Trophoblast cell (in vitro differentiated cells and primary cell): ENCODE results near the gene GNG12.

Source experiments
- DNase-seq, 2 donors: peaks; one replicate each; pipeline ENCODE4 v3.0.0-alpha.2; 2016
- H2AFZ ChIP-seq: 2 replicates; pipeline ENCODE4 v1.6.1; 2013; ENCODE audit warnings: low read length, moderate library complexity, mild to moderate bottlenecking; ENCODE audit not compliant: insufficient read depth, poor library complexity
- H2AK5ac ChIP-seq: 2 replicates; pipeline ENCODE4 v1.6.1; 2013; ENCODE audit warnings: mild to moderate bottlenecking, low read length
- H2BK120ac ChIP-seq: 2 replicates; pipeline ENCODE4 v1.6.1; 2013; ENCODE audit warnings: low read length, mild to moderate bottlenecking, moderate library complexity; ENCODE audit not compliant: insufficient read depth, poor library complexity
- H2BK12ac ChIP-seq: 2 replicates; pipeline ENCODE4 v1.6.1; 2013; ENCODE audit warnings: mild to moderate bottlenecking, low read length, moderate library complexity
- H2BK5ac ChIP-seq: 2 replicates; pipeline ENCODE4 v1.6.1; 2013; ENCODE audit warnings: low read length, low read depth, moderate library complexity, mild to moderate bottlenecking; ENCODE audit not compliant: poor library complexity
- H3K14ac ChIP-seq: 2 replicates; pipeline ENCODE4 v1.6.1; 2013; ENCODE audit warnings: mild to moderate bottlenecking, low read length
- H3K18ac ChIP-seq: 2 replicates; pipeline ENCODE4 v1.6.1; 2013; ENCODE audit warnings: mild to moderate bottlenecking, low read length
- H3K23ac ChIP-seq: 2 replicates; pipeline ENCODE4 v1.6.1; 2013; ENCODE audit warnings: low read length
- H3K27ac ChIP-seq: 2 replicates; pipeline ENCODE4 v1.5.1; 2013; ENCODE audit warnings: low read depth, mild to moderate bottlenecking, inconsistent platforms, low read length, moderate library complexity
- H3K27me3 ChIP-seq: 2 replicates; pipeline ENCODE4 v1.6.1; 2013; ENCODE audit warnings: inconsistent platforms, mild to moderate bottlenecking, low read length, moderate library complexity; ENCODE audit not compliant: insufficient read depth
- H3K36me3 ChIP-seq, 2 experiments: 1 replicate in 1 of 2; 2 replicates in 1 of 2; pipeline ENCODE4 v1.6.1; 2013; ENCODE audit warnings: low read length in 2 of 2, mild to moderate bottlenecking in 2 of 2, moderate library complexity in 1 of 2; ENCODE audit not compliant: insufficient read depth in 2 of 2, control insufficient read depth in 1 of 2
- H3K4ac ChIP-seq: 2 replicates; pipeline ENCODE4 v1.6.1; 2013; ENCODE audit warnings: low read depth, mild to moderate bottlenecking, low read length, moderate library complexity
- H3K4me1 ChIP-seq, 2 experiments: 1 replicate in 1 of 2; 2 replicates in 1 of 2; pipeline ENCODE4 v1.6.1; 2013; ENCODE audit warnings: low read length in 2 of 2, mild to moderate bottlenecking in 2 of 2, moderate library complexity in 1 of 2; ENCODE audit not compliant: insufficient read depth in 2 of 2, control insufficient read depth in 1 of 2
- H3K4me2 ChIP-seq: 2 replicates; pipeline ENCODE4 v1.6.1; 2013; ENCODE audit warnings: inconsistent platforms, mild to moderate bottlenecking, low read length, moderate library complexity
- H3K4me3 ChIP-seq: 2 replicates; pipeline ENCODE4 v1.5.1; 2013; ENCODE audit warnings: mild to moderate bottlenecking, low read depth, low read length, inconsistent platforms
- H3K79me1 ChIP-seq: one replicate; pipeline ENCODE4 v1.6.1; 2013; ENCODE audit warnings: low read length
- H3K79me2 ChIP-seq: 2 replicates; pipeline ENCODE4 v1.6.1; 2013; ENCODE audit warnings: low read length, mild to moderate bottlenecking; ENCODE audit not compliant: control insufficient read depth, insufficient read depth, poor library complexity
- H3K9ac ChIP-seq: 2 replicates; pipeline ENCODE4 v1.6.1; 2013; ENCODE audit warnings: mild to moderate bottlenecking, low read length
- H3K9me3 ChIP-seq: 2 replicates; pipeline ENCODE4 v1.6.1; 2013; ENCODE audit warnings: low read depth, mild to moderate bottlenecking, control low read depth, inconsistent platforms, low read length; ENCODE audit not compliant: insufficient read depth
- H4K12ac ChIP-seq: 2 replicates; pipeline ENCODE4 v1.6.1; 2013; ENCODE audit warnings: low read depth, mild to moderate bottlenecking, low read length, moderate library complexity
- H4K8ac ChIP-seq: 2 replicates; pipeline ENCODE4 v1.6.1; 2013; ENCODE audit warnings: low read depth, mild to moderate bottlenecking, low read length, moderate library complexity
- H4K91ac ChIP-seq: one replicate; pipeline ENCODE4 v1.6.1; 2013; ENCODE audit warnings: low read depth, mild to moderate bottlenecking, low read length, moderate library complexity
- WGBS: extraction: QIAGEN DNeasy Blood & Tissue Kit; methylation state at CpG from one replicate; pipeline ENCODE4 v1.1.7; 2013; ENCODE audit warnings: missing lambda C conversion rate; ENCODE audit not compliant: insufficient read length, insufficient coverage; ENCODE audit errors: extremely low coverage; 5-methylcytosine and 5-hydroxymethylcytosine counted together

Gene GNG12

DNA sequence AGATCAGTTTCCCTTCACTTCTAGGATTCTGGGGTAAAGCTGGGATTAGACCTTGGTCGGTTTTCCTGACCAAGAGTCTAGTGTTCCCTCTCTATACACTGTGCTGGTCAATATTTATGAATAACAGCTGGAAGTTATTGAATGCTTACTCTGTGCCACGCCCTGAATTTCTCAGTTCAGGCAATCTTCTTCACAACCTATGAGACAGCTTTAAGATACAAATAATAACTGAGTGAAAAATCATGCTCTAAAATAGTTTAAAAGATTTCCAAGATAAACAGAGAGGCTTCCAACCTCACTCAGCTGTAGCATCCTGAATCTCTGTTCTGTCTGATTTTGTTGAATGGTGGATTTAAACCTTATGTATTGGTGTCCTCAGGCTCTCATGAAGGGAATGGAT lies 72.2 kb downstream of the GNG12 start:
- Histone ChIP-seq H3K79me2 (no peaks in the 10 kb centered on the region), H4K12ac (no peak overlapping the region), H2BK120ac (no peak overlapping the region), H3K9me3 (no peaks in the 10 kb centered on the region), H3K4me1 (peaks cover 6 to 7% of the 10 kb centered on the region in 2 experiments), H3K14ac (no peak overlapping the region), H3K4me3 (no peak overlapping the region), H4K8ac (no peak overlapping the region), H3K27ac (no peak overlapping the region), H3K4ac (no peak overlapping the region), H3K23ac (no peak overlapping the region), H3K9ac (no peak overlapping the region), H2AFZ (no peak overlapping the region), H3K36me3 (peaks cover 0 to 4% of the 10 kb centered on the region in 2 experiments), H2AK5ac (no peak overlapping the region), H4K91ac (no peak overlapping the region), H2BK5ac (no peak overlapping the region), H3K4me2 (no peak overlapping the region), H3K18ac (no peak overlapping the region), H2BK12ac (no peak overlapping the region), H3K79me1 (peaks cover 5% of the 10 kb centered on the region), H3K27me3 (no peaks in the 10 kb centered on the region)
- no peak for DNase-seq
- no CpG with 5 or more reads among the region's 2 CpGs for WGBS

GRCh38 chr1:67760030-67760821 lies 73.0 kb downstream of the GNG12 start:
- Histone ChIP-seq H2BK12ac (peak overlapping the region; percentile 55), H3K23ac (no peak overlapping the region), H3K79me2 (no peaks in the 10 kb centered on the region), H2AFZ (no peak overlapping the region), H3K4me3 (no peak overlapping the region), H3K4me1 (peaks cover 6 to 7% of the 10 kb centered on the region in 2 experiments), H2AK5ac (no peak overlapping the region), H3K27me3 (no peaks in the 10 kb centered on the region), H3K36me3 (peaks cover 0 to 4% of the 10 kb centered on the region in 2 experiments), H3K9ac (no peak overlapping the region), H2BK5ac (no peak overlapping the region), H3K14ac (no peak overlapping the region), H3K9me3 (no peaks in the 10 kb centered on the region), H4K91ac (no peak overlapping the region), H4K8ac (no peak overlapping the region), H3K27ac (peak overlapping the region; percentile 46), H3K79me1 (peaks cover 5% of the 10 kb centered on the region), H3K18ac (no peak overlapping the region), H2BK120ac (no peak overlapping the region), H4K12ac (no peak overlapping the region), H3K4ac (no peak overlapping the region), H3K4me2 (peak overlapping the region; percentile 2)
- WGBS = no CpG with 5 or more reads among the region's 14 CpGs
- DNase-seq = peak; percentile 44 to 75

DNA sequence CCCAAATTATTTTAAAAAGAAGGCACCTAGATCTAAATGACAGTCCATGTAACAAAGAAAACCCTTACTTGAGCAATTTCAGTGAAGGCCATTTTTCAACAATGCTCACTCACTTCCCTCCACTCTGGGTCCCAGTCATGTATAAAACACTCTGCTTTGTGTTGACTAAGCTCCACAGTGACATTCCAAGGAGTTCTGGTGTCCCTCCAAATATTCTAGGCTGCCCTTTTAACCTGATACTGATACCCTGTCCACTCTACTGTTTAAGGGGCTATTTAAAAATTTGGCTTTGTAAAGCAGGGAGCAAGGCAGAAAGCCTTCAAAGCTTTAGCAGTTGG lies 73.6 kb downstream of the GNG12 start:
- peak overlapping the region; percentile 2 for H3K4me2 ChIP-seq
- no peak overlapping the region for H3K9ac ChIP-seq
- peak overlapping the region; percentile 55 for H2BK12ac ChIP-seq
- H3K4me3 ChIP-seq = no peak overlapping the region
- no peak overlapping the region for H3K4ac ChIP-seq
- no peaks in the 10 kb centered on the region for H3K9me3 ChIP-seq
- no peak overlapping the region for H3K23ac ChIP-seq
- peaks cover 6 to 7% of the 10 kb centered on the region in 2 experiments for H3K4me1 ChIP-seq
- H2AFZ ChIP-seq = no peak overlapping the region
- no peaks in the 10 kb centered on the region for H3K27me3 ChIP-seq
- H3K79me1 ChIP-seq = peaks cover 5% of the 10 kb centered on the region
- DNase-seq = peak in 1 of 2 donors; percentile 30
- H4K8ac ChIP-seq = no peak overlapping the region
- H3K36me3 ChIP-seq = peaks cover 0 to 4% of the 10 kb centered on the region in 2 experiments
- H2BK120ac ChIP-seq = no peak overlapping the region
- no peak overlapping the region for H4K12ac ChIP-seq
- H3K14ac ChIP-seq = no peak overlapping the region
- H3K27ac ChIP-seq = peak overlapping the region; percentile 46
- no peak overlapping the region for H3K18ac ChIP-seq
- H2AK5ac ChIP-seq = no peak overlapping the region
- no peaks in the 10 kb centered on the region for H3K79me2 ChIP-seq
- no peak overlapping the region for H4K91ac ChIP-seq
- H2BK5ac ChIP-seq = no peak overlapping the region

DNA sequence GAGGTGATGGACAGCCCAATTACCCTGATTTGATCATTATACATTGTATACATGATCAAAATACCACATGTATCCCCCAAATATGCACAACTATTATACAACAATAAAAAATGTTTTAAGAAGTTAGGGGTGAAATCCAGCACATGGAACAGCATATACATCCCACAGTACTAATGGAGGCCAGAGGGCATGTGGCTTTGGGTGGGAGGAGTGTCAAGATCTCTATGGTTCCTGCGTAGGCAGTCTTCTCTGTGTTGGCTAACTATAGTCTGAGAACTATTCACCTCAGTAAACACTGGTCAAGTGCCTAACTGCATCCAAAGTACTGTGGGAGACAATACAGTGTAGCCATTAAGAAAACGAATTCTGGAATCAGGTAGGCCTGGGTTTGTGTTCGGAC lies 74.2 kb downstream of the GNG12 start:
- Histone ChIP-seq H3K9ac (no peak overlapping the region), H2BK12ac (peak overlapping the region; percentile 81), H2BK5ac (no peak overlapping the region), H3K27me3 (no peaks in the 10 kb centered on the region), H3K4me3 (no peak overlapping the region), H3K14ac (peak overlapping the region; percentile 45), H3K27ac (peak overlapping the region; percentile 48), H3K79me1 (peaks cover 5% of the 10 kb centered on the region), H3K9me3 (no peaks in the 10 kb centered on the region), H2BK120ac (peak overlapping the region; percentile 25), H3K23ac (no peak overlapping the region), H2AFZ (no peak overlapping the region), H3K4ac (peak overlapping the region; percentile 21), H4K12ac (no peak overlapping the region), H4K91ac (peak overlapping the region; percentile 56), H3K4me1 (peaks cover 9 to 11% of the 10 kb centered on the region in 2 experiments), H2AK5ac (peak overlapping the region; percentile 86), H3K79me2 (no peaks in the 10 kb centered on the region), H3K4me2 (no peak overlapping the region), H4K8ac (no peak overlapping the region), H3K36me3 (peaks cover 0 to 4% of the 10 kb centered on the region in 2 experiments), H3K18ac (peak overlapping the region; percentile 70)
- WGBS = no CpG with 5 or more reads among the region's 3 CpGs
- no peak for DNase-seq
